Lung (tissue), 12 donors: Measurements from ENCODE around the gene NUDT21. TPM values are rescaled to one million over a fixed set of nuclear protein-coding genes. Genes with fewer than 3 reads are reported as not detected.

Experiments used
- ATAC-seq: fragments of 200-7000 bp; cut with Tn5 transposase; one replicate; pipeline ENCODE4 v1.9.1; 2020; ENCODE audit warnings: moderate number of reproducible peaks; ENCODE audit not compliant: insufficient read depth, low FRiP score
- DNase-seq, 3 donors: peaks; one replicate each; pipeline ENCODE4 v3.0.0-alpha.2; 2013 to 2017
- H3K27ac ChIP-seq, 2 donors: one replicate each; pipeline ENCODE4 v1.5.1; 2013; ENCODE audit warnings: mild to moderate bottlenecking in 2 of 2, moderate library complexity in 2 of 2, control low read depth in 1 of 2, inconsistent platforms in 1 of 2, low read depth in 1 of 2, low read length in 1 of 2
- H3K27me3 ChIP-seq, 3 donors: one replicate each; pipeline ENCODE4 v1.5.1; 2013; ENCODE audit warnings: low read length in 2 of 3; ENCODE audit not compliant: control insufficient read depth in 3 of 3, insufficient read depth in 3 of 3
- H3K36me3 ChIP-seq, 4 donors: one replicate each; pipeline ENCODE4 v1.5.1; 2013; ENCODE audit warnings: low read length in 4 of 4, mild to moderate bottlenecking in 1 of 4, moderate library complexity in 1 of 4; ENCODE audit not compliant: control insufficient read depth in 4 of 4, insufficient read depth in 4 of 4
- H3K4me1 ChIP-seq, 5 donors: one replicate each; pipeline ENCODE4 v1.5.1; 2013; ENCODE audit warnings: low read length in 5 of 5, mild to moderate bottlenecking in 2 of 5, moderate library complexity in 1 of 5; ENCODE audit not compliant: control insufficient read depth in 5 of 5, insufficient read depth in 5 of 5
- H3K4me3 ChIP-seq: one replicate; pipeline ENCODE4 v1.5.1; 2013; ENCODE audit warnings: mild to moderate bottlenecking, control low read depth, moderate library complexity
- H3K9ac ChIP-seq, 2 donors: one replicate each; pipeline ENCODE4 v1.5.1; 2013; ENCODE audit warnings: low read length in 2 of 2, control low read depth in 1 of 2; ENCODE audit not compliant: insufficient read depth in 1 of 2
- H3K9me3 ChIP-seq, 4 donors: one replicate each; pipeline ENCODE4 v1.5.1; 2013; ENCODE audit warnings: low read length in 3 of 4, mild to moderate bottlenecking in 1 of 4, moderate library complexity in 1 of 4; ENCODE audit not compliant: control insufficient read depth in 4 of 4, insufficient read depth in 3 of 4
- WGBS, 2 donors: extraction: QIAGEN DNeasy Blood & Tissue Kit; methylation state at CpG; one replicate each; pipeline ENCODE4 v1.1.7; 2013; 5-methylcytosine and 5-hydroxymethylcytosine counted together
- polyA plus RNA-seq, 2 donors: library from polyadenylated mRNA; stranded (reverse); fragments of 200-250 nt; gene quantifications; one replicate each; pipeline ENCODE4 v1.2.1, GENCODE V29; 2013
- total RNA-seq, 2 donors: library from RNA; depleted of rRNA in 1 of 2; stranded (reverse); fragments of >200 nt in 1 of 2; gene quantifications; one replicate each; pipeline ENCODE4 v1.2.1, GENCODE V29; 2014 to 2021
- TF ChIP-seq, protein P1 (sequence below): IDR thresholded peaks from 2 replicates; pipeline ENCODE4 v1.5.1; 2012; ENCODE audit warnings: mild to moderate bottlenecking; ENCODE audit errors: control extremely low read depth, extremely low read depth
- donor health status: control.
- donor health status: control.
- donor health status: Bipolar disorder and iron deficiency.
- donor health status: healthy.
- donor health status: DM: yes; HTN: yes; CAD: no.

NUDT21 gene
- total and polyA plus RNA-seq, 4 donors, result 30.9 to 91.0 (median 60.5) TPM

DNA sequence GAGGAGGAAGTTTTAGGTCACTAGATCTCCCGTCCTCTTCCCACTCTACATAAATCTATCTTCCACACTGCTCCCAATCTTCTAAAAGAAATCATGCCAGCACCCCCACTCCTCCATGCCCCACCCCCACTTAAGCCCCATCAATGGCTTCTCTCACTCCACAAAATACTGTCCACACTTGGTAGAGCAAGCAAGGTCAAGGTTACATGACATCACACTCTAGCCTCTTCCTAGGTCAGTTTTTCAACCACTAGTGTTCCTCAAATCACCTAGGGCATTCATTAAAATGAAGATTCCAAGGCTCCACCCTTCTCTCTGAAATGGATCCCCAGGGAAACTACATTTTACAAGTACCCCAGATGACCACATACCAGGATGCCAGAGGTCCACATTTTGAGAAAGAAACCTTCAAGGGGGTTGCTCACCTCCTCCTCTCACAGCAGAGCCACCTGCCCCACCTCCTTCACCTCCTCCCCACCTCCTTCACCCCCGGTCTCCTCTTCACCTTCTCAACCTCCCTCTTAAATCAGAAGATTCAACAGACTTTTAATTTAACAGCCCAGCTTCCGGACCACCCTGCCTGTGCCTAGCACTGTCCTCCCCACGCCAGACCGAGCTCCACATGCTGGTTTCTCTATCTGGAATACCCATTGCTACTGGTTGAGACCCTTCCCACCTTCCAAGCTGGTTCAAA lies 29.0 kb downstream of the NUDT21 start:
- peaks cover 4 to 25% (median 7%) of the 10 kb centered on the region in 5 donors for H3K4me1 ChIP-seq
- no peak for DNase-seq
- TF ChIP-seq, protein P1, sequence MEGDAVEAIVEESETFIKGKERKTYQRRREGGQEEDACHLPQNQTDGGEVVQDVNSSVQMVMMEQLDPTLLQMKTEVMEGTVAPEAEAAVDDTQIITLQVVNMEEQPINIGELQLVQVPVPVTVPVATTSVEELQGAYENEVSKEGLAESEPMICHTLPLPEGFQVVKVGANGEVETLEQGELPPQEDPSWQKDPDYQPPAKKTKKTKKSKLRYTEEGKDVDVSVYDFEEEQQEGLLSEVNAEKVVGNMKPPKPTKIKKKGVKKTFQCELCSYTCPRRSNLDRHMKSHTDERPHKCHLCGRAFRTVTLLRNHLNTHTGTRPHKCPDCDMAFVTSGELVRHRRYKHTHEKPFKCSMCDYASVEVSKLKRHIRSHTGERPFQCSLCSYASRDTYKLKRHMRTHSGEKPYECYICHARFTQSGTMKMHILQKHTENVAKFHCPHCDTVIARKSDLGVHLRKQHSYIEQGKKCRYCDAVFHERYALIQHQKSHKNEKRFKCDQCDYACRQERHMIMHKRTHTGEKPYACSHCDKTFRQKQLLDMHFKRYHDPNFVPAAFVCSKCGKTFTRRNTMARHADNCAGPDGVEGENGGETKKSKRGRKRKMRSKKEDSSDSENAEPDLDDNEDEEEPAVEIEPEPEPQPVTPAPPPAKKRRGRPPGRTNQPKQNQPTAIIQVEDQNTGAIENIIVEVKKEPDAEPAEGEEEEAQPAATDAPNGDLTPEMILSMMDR, result no peak
- no peak overlapping the region for H3K9ac ChIP-seq
- H3K27me3 ChIP-seq, result peaks cover 0 to 6% (median 0%) of the 10 kb centered on the region in 3 donors
- no peak overlapping the region for H3K4me3 ChIP-seq
- H3K36me3 ChIP-seq, result no peaks in the 10 kb centered on the region
- no peak for ATAC-seq
- no peak overlapping the region for H3K27ac ChIP-seq
- WGBS, 2 donors, result 88 to 89% methylated on average over 5 of the region's 5 CpGs
- no peaks in the 10 kb centered on the region for H3K9me3 ChIP-seq

DNA sequence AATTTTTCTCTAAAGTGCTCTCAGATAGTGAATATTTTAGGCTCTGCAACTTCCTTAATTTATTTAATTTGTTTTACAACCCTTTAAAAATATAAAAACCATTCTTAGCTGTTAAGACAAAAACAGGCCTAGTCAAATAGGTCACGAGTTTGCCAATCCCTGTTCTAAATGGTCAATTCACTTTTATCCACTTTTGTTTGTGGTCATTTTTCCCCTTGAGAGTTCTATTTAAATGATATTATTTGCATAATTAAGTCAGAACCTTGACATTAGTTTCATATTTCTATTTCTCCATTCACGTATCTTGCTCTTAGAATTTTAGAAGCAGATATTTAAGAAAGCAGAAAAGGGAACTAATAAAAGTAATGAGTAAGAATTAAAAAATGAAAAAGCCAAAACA lies 29.8 kb downstream of the NUDT21 start:
- 85 to 89% methylated on average over 2 of the region's 2 CpGs for WGBS, 2 donors
- Histone ChIP-seq H3K9ac (no peak overlapping the region), H3K4me3 (no peak overlapping the region), H3K27me3 (peaks cover 0 to 6% (median 0%) of the 10 kb centered on the region in 3 donors), H3K9me3 (no peaks in the 10 kb centered on the region), H3K27ac (no peak overlapping the region), H3K4me1 (peaks cover 4 to 25% (median 7%) of the 10 kb centered on the region in 5 donors), H3K36me3 (no peaks in the 10 kb centered on the region)
- DNase-seq (no peak), ATAC-seq (no peak)
- TF ChIP-seq, protein P1, result no peak

DNA sequence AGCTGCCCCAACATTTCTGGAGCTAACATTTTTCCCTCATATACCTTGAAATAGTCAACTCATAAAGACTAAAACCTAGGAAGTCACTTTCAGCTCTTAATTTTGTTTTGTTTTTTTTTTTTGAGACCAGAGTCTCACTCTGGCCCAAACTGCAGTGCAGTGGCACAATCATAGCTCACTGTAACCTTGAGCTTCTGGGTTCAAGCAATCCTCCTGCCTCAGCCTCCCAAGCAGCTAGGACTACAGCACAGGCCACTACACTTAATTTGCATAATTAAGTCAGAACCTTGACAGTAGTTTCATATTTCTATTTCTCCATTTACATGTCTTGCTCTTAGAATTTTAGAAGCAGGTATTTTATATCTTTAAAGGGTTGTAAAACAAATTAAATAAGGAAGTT lies 30.5 kb downstream of the NUDT21 start:
- H3K36me3 ChIP-seq, result no peaks in the 10 kb centered on the region
- no peak overlapping the region for H3K9ac ChIP-seq
- ATAC-seq (no peak), DNase-seq (no peak)
- H3K9me3 ChIP-seq, result no peaks in the 10 kb centered on the region
- TF ChIP-seq, protein P1, result no peak
- peaks cover 4 to 25% (median 7%) of the 10 kb centered on the region in 5 donors for H3K4me1 ChIP-seq
- no peak overlapping the region for H3K4me3 ChIP-seq
- H3K27me3 ChIP-seq, result peaks cover 0 to 6% (median 0%) of the 10 kb centered on the region in 3 donors
- no peak overlapping the region for H3K27ac ChIP-seq
